Activated CD4-positive, alpha-beta T cell treated with anti-CD3 and anti-CD28 coated beads, Interleukin-2, amount 50 U/mL, for 4 hours (primary cell): Measurements from ENCODE around the gene CNIH3.

ENCODE experiments used
- DNase-seq, 2 experiments: peaks; one replicate each; pipeline ENCODE4 v3.0.0-alpha.2; 2020

The CNIH3 gene

DNA sequence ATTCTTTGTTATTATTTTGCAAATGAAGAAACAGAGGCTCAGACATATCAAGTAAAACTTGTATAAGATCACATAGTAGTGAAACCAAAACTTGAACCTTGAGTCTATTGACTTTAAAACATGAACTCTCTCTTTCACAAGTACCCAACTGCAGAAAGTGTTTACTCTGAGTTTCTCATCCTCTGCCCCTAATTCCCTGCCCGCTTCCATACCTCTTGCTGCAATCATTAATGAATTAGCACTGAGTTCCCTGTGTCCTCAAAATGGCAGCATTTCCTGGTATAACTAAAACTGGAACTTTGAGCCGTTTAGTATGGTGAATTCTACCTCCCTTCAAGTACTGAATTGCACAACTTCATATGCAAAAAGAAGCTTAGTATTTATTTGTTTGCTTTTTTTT lies 165.7 kb downstream of the CNIH3 start:
- DNase-seq, result no peak

- DNase-seq, result no peak
Observed at GRCh38 chr1:224782281-224783000, 166.3 kb downstream of the CNIH3 start.

GRCh38 chr1:224783006-224783651 lies 167.0 kb downstream of the CNIH3 start:
- no peak for DNase-seq

- no peak for DNase-seq
Observed at GRCh38 chr1:224784265-224785039, 168.3 kb downstream of the CNIH3 start.

- no peak for DNase-seq
Observed at GRCh38 chr1:224785040-224785328, 168.9 kb downstream of the CNIH3 start.

- DNase-seq, result no peak
Observed at GRCh38 chr1:224785622-224786021, 169.5 kb downstream of the CNIH3 start.

GRCh38 chr1:224786533-224787250 lies 170.6 kb downstream of the CNIH3 start:
- DNase-seq, result no peak

DNA sequence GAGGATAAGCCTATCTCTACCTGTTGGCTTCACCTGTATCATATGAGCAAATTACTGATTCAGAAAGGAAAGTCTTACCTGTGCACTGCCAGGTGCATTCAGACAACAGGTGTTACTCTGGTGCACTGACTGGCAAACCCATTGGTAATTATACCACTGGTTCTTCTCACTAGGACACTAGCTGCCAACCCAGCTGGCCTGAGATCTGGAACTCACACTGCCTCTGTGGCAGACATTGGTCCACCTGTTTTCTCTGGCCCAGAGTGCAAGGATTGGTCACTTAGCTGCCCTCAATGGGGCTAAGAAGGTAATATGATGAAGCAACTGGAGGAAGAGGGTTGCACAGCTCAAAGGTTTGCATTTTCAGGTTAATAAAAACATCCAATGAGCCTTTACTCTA lies 173.2 kb downstream of the CNIH3 start:
- DNase-seq, result no peak
